Cerebellar cortex (tissue), 1 donor: Measurements from ENCODE around the gene BOLA2B.
"Not testable (repeated sequence)": the region's sequence is repeated elsewhere in the genome, so short reads cannot be mapped to it uniquely, and the experiment has no call there.

ENCODE experiments used
- DNase-seq: peaks from one replicate; pipeline ENCODE4 v3.0.0-alpha.2; 2015; ENCODE audit warnings: low spot score

Gene BOLA2B

DNA sequence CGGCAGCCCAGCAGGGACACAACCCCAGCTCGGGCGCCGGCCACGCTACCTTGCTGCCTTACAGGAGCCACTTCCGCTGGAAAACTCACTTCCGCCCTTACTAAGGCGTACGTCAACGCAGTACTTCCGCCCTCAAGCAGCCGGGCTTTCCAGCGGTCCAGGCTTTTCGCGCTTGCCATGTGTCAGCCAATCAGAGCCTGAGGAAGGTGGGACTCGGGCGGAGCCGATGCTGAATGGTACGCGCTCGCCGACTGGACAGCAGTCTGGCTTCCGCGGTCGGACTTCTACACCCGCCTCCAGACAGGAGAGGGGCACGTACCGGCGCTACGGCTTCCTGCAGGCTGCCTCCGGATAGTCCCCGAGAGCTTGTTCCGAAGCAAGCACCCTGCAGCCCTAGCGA, at the start of gene BOLA2B, which contains the start of gene SLX1A:
BOLA2B (minus strand) TSS at position 52 of the 400 bp plus-strand sequence. CDS start 71 bp downstream, outside the sequence.
SLX1A (plus strand) TSS at position 261 of the 400 bp plus-strand sequence. CDS start 210 bp downstream, outside the sequence.
- DNase-seq, result not testable (repeated sequence)

DNA sequence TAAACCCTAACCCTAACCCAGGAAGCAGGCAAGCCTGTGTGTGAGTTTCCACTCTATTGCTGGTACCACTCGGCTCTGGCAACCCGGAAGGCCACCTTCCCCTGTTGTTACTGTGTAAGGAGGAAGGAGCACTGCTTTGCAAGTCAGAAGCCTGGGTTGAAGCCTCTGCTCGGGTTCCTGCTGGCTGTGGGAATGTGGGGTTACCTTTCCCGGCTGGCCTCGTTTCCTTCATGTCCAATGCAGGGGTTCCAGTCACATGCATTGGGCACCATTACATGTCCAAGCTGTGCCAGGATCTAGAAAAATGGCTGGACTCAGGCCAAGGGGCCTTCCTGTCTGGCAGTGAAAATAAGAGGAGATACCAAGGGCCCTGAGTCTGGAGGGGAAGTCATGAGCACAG, 23.6 kb upstream of the BOLA2B start:
- DNase-seq, result not testable (repeated sequence)

DNA sequence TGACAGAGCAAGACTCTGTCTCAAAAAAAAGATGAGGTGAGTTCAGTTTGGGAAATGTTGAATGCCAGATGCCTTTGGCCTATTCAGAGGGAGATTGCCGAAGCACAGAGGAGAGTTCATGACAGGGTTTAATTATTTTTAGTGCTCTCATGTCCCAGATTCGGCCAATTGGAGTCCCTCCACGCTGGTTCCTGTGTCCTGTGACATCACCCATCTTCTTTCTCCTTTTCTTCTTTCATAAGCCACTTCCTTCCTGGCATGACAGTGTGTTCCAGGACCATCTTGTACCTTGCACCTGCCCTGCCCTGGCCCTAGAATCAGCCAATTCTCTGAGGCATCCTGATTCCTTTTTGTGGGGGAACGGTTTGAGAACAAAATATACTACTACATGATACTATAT, 17.9 kb upstream of the BOLA2B start:
- DNase-seq, result not testable (repeated sequence)

DNA sequence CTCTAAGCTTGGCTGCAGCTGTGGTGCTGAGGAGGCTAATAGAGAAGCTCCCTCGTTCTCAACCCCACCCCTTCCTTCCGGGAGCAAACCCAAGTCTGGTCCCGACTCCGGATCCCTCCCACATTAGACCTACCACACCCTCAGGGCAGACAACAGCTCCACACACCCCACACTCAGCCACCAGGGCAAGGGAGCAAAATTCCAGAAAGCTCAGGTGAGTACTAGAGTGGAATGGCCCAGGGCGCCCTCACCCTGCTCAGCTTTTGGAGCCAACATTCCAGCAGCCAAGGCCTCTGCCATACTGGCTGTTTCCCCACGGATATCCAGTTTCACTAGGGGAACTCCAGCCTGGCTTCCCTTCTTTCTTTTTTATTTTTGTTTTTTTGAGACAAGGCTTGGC, 15.6 kb upstream of the BOLA2B start:
- DNase-seq, result not testable (repeated sequence)

DNA sequence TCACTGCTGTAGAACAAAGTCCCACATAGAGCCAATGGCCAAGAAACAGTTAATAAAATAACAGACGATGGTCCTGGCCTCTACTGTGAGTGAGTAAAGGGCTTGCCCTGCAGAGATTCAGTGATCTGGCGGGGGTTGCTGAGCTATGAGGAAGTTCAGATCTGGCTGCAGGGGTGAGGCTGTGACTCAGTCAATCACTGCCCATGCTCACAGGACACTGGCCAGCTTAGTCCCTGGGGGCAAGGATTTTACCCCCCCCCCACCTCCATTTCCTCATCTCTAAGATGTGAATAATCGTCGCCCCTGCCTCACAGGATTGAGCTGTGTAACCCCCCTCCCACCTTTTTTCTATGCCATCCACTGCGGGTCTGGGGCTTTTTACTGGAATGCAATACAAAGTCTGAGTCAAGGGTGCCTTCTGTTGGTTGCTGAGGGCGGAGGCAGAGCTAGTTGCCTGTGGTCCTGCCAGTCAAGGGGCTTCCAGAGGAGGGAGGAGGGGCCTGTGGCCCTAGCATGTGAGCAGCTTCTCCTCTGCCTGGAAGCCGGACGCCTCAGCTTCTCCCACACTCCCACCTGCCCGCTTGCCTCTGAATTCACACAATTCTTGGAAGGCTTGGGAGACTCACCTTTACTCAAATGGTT, 13.7 kb upstream of the BOLA2B start:
- DNase-seq, result not testable (repeated sequence)

DNA sequence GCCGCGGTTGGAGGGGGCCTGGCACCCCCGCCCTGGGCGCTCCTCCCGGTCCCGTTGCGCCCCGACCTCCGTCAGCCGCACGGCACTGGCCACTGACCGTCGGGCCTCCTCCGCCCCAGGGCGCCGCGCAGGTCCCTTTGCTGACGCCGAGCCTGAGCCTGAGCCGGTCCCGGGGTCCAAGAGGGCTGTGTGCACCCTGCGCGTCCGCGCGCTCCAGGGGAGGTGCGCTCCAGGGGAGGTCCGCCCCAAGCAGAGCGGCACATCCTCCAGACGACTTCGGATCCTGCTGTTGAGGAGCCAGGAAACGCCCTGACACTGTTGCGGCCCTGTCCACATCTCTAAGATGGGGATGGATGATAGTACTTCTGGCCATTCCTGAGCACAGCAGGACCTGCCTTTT, 12.8 kb upstream of the BOLA2B start:
- not testable (repeated sequence) for DNase-seq

DNA sequence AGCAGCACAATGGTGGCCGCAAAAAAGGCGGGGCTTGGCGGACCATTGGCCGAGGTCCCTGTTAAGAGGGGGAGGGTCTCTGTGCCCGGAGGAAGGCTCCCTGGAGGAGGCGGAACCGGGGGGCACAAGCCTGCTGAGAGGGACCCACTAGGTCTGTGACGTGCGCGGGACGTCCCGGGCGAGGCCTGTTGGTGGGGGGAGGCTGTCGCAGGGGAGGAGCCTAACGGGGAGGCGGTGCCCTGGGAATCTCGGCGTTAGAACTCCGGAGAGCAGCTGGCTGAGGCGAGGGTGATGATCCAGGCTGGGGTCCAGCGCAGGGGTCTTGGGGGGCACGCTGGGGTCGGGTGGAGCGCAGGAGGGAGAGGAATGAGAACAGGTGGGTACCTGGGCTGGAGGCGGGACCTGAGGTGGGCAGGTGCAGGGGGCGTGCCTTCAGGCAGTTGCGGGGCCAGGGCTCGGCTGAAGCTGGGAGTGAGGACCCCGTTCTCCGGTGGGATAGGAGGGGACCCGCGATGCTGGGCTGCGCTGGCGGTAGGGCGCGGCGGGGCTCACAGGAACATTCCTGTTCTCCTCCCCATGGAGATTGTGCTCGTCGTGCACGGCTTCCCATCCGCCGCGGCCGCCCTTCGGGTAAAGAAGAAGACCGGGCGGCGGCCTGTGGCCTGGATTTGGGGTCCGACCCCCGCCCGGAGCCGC, 12.2 kb upstream of the BOLA2B start:
- not testable (repeated sequence) for DNase-seq

DNA sequence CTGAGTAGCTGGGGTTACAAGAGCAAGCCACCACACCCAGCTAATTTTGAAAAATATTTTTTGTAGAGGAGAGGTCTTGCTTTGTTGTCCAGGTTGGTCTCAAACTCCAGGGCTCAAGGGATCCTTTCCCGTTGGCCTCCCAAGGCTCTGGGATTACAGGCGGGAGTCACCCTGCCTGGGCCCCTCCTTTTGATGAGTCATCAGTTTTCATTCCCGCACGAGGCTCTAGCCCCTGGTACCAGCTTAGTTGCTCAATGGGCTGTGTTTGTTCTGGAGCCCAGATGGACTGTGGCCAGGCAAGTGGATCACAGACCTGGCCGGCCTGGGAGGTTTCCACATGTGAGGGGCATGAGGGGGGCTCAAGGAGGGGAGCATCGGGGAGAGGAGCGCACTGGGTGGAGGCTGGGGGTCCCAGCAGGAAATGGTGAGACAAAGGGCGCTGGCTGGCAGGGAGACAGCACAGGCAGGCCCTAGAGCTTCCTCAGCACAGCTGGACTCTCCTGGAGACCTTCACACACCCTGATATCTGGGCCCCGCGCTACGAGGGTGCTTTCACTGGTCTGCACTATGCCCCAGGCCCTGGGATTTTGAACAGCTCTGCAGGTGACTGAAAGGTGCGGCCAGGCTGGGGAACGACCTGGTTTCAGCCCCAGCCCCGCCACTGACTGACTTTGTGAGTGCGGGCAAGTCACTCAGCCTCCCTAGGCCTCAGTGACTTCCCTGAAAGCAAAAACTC, 6.3 kb upstream of the BOLA2B start:
- DNase-seq, result not testable (repeated sequence)

DNA sequence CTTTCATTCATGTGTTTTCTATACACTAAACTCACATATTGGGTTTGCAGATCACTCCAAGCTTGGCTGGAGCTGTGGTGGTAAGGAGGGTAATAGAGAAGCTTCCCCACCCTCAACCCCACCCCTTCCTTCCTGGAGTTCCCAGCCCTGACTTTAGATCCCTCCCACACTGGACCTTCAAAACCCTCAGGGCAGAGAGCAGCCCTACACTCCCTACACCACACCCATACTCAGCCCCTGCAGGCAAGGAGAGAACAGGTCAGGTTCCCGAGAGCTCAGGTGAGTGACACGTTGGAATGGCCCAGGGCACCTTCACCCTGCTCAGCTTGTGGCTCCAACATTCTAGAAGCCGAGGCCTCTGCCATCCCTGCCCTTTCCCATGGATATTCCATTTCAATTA, 5.6 kb upstream of the BOLA2B start, which contains the start of gene SULT1A3:
SULT1A3 (plus strand) TSS at position 207 of the 400 bp plus-strand sequence. CDS start 1,474 bp downstream, outside the sequence.
- not testable (repeated sequence) for DNase-seq

DNA sequence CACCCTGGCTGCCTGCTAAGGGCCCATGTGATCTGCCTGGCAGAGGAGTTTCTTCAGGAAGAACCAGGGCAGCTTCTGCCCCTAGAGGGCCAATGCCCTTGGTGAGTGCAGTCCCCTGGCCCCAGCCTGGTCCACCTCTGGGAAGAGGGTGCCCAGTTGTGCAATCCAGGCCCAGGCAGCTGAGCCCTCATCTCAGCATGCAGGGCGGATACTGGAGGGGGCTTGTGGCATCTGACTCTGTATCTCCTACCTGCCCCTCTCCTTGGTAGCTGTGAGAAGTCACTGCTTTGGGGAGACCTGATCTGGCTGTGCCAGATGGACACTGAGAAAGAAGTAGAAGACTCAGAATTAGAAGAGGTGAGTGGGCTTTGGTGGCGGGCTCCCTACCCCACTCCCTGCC, 3.5 kb upstream of the BOLA2B start:
- DNase-seq, result not testable (repeated sequence)

DNA sequence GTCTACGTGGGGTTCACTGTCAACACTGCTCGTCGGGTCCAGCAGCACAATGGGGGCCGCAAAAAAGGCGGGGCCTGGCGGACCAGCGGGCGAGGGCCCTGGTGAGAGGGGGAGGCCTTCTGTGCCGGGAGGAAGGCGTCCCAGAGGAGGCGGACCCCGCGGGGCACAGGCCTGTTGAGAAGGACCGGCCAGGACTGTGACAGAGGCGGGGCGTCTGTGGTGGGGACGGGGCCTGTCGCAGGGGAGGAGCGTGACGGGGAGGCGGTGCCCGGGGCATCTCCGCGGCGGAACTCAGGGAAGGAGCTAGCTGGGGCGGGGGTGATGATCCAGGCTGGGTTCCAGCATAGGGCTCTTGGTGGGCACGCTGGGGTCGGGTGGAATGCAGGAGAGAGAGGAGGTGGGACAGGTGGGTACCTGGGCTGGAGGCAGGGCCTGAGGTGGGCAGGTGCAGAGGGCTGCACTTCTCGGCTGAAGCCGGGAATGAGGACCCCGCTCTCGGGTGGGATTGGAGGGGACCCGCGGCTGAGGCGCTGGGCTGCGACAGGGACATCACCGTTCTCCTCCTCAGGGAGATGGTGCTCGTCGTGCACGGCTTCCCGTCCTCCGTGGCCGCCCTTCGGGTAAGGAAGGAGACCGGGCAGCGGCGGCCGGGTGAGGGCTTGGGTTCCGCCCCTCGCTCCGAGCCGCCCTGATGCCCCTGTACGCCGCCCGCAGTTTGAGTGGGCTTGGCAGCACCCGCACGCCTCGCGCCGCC, 883 bp upstream of the BOLA2B start:
- not testable (repeated sequence) for DNase-seq

DNA sequence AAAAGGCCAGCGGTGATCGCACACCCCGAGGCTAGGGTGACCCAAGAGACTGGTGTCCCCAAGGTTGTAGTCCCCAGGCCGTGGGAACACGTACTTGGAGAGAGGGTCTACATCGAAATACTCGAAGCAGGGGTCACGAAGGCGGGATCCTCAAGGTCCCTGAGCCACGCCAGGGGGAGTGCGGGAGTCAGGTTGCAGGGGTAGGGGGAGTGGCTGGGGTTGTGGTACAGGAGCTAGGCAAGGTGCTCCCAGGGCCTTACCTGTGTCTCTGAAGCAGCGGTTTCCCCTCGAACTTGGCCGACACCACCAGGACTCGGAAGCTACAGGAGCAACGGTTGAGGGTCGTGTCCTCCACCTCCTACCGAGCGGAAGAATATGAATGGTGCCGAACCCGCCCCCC, 368 bp downstream of the BOLA2B start:
- not testable (repeated sequence) for DNase-seq

DNA sequence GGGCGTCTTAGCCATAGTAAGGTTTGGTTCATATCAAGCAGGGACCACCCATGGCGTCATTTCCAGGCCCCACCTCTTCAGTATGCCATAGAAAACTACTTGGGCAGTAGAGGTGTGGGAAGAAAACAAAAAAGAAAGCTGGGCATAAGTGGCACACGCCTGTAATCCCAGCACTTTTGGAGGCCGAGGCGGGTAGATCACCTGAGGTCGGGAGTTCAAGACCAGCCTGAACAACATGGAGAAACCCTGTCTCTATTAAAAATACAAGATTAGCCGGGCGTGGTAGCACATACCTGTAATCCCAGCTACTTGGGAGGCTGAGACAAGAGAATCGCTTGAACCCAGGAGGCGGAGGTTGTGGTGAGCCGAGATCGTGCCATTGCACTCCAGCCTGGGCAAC, 2.3 kb downstream of the BOLA2B start:
- not testable (repeated sequence) for DNase-seq

DNA sequence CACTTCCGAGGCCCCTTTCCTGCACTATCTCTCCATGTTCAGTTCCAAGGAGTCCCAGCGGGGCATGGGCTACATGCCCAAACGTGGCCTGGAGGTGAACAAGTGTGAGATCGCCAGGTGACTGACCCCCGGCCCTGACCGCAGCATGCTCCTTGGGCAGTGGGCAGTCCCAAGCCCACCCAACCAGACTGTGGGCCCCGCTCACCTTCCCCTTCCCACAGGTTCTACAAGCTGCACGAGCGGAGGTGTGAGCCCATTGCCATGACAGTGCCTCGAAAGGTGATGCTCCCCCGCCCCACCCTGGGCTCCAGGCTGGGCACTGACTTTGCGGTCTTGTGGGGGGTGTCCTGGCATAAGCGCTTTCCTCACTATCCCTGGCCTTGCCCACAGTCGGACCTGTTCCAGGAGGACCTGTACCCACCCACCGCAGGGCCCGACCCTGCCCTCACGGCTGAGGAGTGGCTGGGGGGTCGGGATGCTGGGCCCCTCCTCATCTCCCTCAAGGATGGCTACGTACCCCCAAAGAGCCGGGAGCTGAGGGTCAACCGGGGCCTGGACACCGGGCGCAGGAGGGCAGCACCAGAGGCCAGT, 5.4 kb downstream of the BOLA2B start:
- no peak for DNase-seq

DNA sequence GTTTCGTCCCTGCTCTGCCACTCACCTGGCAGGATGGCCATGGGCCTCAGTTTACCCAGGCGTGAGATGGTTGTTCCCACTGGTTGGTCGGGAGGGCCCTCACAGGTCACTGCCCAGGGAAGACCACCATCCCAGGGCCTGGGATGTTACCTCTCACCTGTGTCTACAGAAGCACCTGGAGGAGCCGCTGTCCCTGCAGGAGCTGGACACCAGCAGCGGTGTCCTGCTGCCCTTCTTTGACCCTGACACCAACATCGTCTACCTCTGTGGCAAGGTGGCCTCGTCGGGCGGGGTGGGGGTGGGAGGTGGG, 6.0 kb downstream of the BOLA2B start:
- no peak for DNase-seq

DNA sequence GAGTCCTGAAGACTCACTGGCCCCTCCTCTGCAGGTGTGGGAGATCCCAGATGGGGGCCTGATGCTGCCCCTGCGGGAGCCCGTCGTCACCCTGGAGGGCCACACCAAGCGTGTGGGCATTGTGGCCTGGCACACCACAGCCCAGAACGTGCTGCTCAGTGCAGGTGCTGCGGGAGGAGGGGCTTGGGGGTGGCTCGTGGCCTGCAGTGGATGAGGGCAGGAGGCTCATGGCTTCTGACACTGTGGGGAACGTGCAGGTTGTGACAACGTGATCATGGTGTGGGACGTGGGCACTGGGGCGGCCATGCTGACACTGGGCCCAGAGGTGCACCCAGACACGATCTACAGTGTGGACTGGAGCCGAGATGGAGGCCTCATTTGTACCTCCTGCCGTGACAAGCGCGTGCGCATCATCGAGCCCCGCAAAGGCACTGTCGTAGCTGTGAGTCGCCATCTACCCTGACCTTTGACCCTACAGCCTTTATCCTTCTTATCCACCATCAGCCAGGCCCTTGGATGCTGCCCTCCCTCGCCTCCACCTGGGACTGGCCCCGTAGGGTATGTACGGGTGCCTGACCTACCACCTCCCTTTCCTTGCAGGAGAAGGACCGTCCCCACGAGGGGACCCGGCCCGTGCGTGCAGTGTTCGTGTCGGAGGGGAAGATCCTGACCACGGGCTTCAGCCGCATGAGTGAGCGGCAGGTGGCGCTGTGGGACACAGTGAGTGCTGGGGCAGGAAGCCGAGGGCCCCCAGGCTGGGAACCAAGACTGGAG, 6.5 kb downstream of the BOLA2B start:
- peak; percentile 30 for DNase-seq

DNA sequence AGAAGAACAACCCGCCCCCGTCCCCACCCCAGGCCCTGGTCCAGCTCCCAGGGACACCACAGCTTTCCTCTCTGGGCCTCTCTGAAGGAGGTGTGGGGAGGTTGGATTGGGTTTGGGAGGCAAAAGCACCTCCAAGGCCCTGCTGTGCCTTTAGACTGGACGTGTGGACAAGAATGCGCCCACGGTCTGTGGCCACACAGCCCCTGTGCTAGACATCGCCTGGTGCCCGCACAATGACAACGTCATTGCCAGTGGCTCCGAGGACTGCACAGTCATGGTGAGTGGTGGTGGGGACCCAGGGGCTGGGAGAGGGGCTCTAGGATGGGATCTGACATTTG, 7.1 kb downstream of the BOLA2B start:
- no peak for DNase-seq

DNA sequence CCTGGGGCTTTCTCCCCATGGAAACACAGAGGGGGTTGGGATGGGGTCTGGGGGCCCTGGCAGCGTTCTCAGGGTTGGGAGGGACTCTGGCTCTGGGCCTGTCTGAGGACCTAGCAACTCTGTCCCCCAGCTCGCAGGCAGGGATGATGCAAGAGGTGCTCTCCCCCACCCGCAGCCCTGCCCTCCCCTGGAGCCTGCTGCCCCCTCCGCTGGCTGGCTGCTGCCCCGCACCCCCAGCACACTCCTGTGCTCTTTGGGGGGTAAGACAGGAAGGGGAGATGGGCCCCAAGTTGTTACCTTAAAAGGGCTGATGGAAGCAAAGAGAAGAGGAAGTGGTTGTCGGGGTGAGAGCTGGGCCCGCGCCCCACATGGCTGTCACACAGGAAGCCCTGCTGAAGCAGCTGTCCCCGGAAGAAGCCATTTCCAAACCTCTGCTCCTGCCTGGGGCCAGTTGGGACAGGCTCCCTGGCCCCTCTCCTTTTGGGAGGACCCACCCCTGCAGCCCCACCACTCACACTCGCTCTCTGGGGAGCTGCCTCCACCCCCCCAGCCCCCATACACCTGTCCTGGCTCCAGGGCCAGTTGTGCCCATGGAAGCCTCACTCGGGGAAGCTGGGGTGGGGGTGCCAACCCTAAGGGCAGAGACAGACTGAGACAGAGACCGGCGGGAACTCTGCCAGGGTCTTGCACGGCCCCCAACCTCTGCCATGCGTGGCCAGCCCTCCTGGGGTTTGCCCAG, 7.6 kb downstream of the BOLA2B start:
- no peak for DNase-seq

DNA sequence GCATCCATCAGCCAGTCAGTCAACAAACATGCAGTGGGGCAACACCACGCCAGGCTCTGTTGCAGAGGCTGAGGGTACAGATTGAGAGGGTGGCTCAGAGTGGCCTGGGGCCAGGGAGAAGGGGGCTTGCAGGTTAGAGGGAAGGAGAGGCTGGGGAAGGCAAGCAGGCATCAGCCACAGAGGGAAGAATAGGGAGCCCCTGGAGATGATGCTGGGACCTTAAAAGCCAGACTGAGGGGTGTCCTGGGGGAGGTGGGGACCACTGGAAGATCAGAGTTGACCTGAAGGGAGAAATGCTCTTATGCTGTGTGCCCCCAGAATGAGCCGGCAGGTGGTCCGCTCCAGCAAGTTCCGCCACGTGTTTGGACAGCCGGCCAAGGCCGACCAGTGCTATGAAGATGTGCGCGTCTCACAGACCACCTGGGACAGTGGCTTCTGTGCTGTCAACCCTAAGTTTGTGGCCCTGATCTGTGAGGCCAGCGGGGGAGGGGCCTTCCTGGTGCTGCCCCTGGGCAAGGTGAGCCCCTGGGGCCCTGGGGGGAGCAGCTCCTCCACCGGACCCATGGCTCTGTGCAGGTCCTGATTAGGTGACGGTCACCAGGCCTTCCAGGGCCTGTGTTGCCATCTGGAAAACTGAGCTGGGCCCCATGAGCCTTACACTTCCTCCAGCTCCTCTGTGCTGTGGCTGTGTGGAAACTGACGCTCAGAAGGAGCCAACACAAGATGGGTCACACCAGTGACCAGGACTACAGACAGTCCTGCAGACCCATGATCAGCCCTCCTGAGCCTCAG, 8.4 kb downstream of the BOLA2B start:
- DNase-seq, result peak; percentile 16
